Right lobe of liver (tissue), 6 donors: ENCODE data around the gene CD101. TPM values are rescaled to one million over a fixed set of nuclear protein-coding genes. Genes with fewer than 3 reads are reported as not detected.

Source experiments
- ATAC-seq, 4 donors: fragments of 200-7000 bp; cut with Tn5 transposase; one replicate each; pipeline ENCODE4 v1.9.1; 2020; ENCODE audit warnings: mild to moderate bottlenecking in 4 of 4, moderate library complexity in 4 of 4
- DNase-seq, 3 donors: peaks; one replicate each; pipeline ENCODE4 v3.0.0-alpha.2; 2020
- H3K27ac ChIP-seq, 3 donors: fragments of 200-600 bp; one replicate each; pipeline ENCODE4 v1.8.0; 2022
- H3K27me3 ChIP-seq, 2 donors: fragments of 200-600 bp; one replicate each; pipeline ENCODE4 v1.8.0; 2022
- H3K36me3 ChIP-seq, 4 donors: fragments of 200-600 bp; sonication (generic) in 1 of 4; one replicate each; pipeline versions ENCODE4 v1.5.1 to v1.8.0; 2017 to 2022; ENCODE audit warnings: control low read depth in 1 of 4
- H3K4me1 ChIP-seq, 4 donors: fragments of 200-600 bp; sonication (generic) in 1 of 4; one replicate each; pipeline versions ENCODE4 v1.5.1 to v1.8.0; 2017 to 2022; ENCODE audit warnings: control low read depth in 1 of 4
- H3K4me3 ChIP-seq, 3 donors: fragments of 200-600 bp; one replicate each; pipeline ENCODE4 v1.8.0; 2022
- H3K9me3 ChIP-seq, 4 donors: fragments of 200-600 bp; sonication (generic) in 1 of 4; one replicate each; pipeline versions ENCODE4 v1.5.1 to v1.8.0; 2017 to 2022; ENCODE audit warnings: control low read depth in 1 of 4
- POLR2A ChIP-seq: fragments of 450-650 bp; IDR thresholded peaks from one replicate; pipeline ENCODE4 v1.6.1; 2017; ENCODE audit warnings: antibody characterized with exemption, mild to moderate bottlenecking
- WGBS: methylation state at CpG from one replicate; pipeline ENCODE4 v1.1.6; 2018; ENCODE audit warnings: low coverage, low lambda C conversion rate; ENCODE audit not compliant: insufficient coverage; ENCODE audit errors: missing lambda C conversion rate; 5-methylcytosine and 5-hydroxymethylcytosine counted together
- intact Hi-C, 2 donors: fragments of 100-400 bp; cut with DNase I; formaldehyde crosslinking; loops; one replicate each; pipeline versions ENCODE4 v1.11.2 to v1.14.1; 2022
- total RNA-seq, 6 experiments: library from RNA; depleted of rRNA in 2 of 6; stranded (reverse); fragments of >200 nt in 2 of 6; fragmentation: NEBNext Ultra II Directional in 3 of 6; extraction: Animal tissue kit (Norgen Biotek cat#: 25700) in 3 of 6; gene quantifications; one replicate each; pipeline versions ENCODE4 v1.1.0 to v1.2.4, GENCODE V29; 2016 to 2023
- TF ChIP-seq, protein P1 (sequence below), 4 donors: fragments of 200-600 bp in 3 of 4; fragments of 450-650 bp in 1 of 4; IDR thresholded peaks; one replicate each; pipeline versions ENCODE4 v1.5.1 to v1.8.0; 2016 to 2022; ENCODE audit warnings: antibody characterized with exemption in 4 of 4, mild to moderate bottlenecking in 2 of 4
- donor health status: DM: no; HTN: yes; CAD: no.
- donor health status: DM: no; HTN: no; CAD: no.
- donor health status: DM: no; HTN: no; CAD: no.
- donor health status: DM: no; HTN: yes; CAD: no.
- donor health status: DM: no; HTN: yes; CAD: no.

CD101 gene
- total RNA-seq, 6 experiments from 2014 or later, result 0.12 to 1.9 (median 0.49) TPM

DNA sequence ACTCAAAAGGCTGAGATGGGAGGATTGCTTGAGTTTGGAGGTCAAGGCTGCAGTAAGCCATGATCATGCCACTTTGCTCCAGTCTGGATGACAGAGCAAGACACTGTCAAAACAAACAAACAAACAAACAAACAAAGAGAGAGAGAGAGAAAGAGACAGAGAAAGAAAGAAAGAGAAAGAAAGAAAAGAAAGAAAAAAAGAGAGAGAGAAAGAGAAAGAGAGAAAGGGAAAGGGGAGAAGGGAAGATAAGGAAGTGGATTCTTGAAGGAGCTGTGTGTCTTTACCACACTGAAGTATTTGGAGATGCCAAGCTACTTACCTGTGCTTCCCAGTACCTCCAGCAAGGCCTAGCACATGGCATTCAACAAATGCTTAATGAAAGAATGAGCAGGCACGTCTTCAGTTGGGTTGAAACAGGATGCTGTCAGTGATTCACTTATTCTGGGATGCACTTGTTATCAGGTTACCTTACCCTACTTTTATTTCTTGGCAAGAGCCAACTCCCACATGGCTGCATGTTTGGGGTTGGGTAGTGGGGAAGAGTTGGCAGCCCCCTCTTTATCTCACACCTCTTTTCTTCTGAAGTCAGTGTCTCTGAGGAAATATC is 28.8 kb downstream of the CD101 start:
- Histone ChIP-seq H3K4me1 (no peaks in the 10 kb centered on the region), H3K9me3 (no peaks in the 10 kb centered on the region), H3K27me3 (no peaks in the 10 kb centered on the region), H3K4me3 (no peak overlapping the region), H3K36me3 (no peaks in the 10 kb centered on the region), H3K27ac (no peak overlapping the region)
- no peak for TF ChIP-seq POLR2A
- TF ChIP-seq, protein P1, sequence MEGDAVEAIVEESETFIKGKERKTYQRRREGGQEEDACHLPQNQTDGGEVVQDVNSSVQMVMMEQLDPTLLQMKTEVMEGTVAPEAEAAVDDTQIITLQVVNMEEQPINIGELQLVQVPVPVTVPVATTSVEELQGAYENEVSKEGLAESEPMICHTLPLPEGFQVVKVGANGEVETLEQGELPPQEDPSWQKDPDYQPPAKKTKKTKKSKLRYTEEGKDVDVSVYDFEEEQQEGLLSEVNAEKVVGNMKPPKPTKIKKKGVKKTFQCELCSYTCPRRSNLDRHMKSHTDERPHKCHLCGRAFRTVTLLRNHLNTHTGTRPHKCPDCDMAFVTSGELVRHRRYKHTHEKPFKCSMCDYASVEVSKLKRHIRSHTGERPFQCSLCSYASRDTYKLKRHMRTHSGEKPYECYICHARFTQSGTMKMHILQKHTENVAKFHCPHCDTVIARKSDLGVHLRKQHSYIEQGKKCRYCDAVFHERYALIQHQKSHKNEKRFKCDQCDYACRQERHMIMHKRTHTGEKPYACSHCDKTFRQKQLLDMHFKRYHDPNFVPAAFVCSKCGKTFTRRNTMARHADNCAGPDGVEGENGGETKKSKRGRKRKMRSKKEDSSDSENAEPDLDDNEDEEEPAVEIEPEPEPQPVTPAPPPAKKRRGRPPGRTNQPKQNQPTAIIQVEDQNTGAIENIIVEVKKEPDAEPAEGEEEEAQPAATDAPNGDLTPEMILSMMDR (IDR thresholded peaks at IDR 0.05), result no peak
- no peak for ATAC-seq
- DNase-seq, result no peak
- intact Hi-C loops, result no loop called here
- WGBS, result no CpG with 5 or more reads among the region's 1 CpG

DNA sequence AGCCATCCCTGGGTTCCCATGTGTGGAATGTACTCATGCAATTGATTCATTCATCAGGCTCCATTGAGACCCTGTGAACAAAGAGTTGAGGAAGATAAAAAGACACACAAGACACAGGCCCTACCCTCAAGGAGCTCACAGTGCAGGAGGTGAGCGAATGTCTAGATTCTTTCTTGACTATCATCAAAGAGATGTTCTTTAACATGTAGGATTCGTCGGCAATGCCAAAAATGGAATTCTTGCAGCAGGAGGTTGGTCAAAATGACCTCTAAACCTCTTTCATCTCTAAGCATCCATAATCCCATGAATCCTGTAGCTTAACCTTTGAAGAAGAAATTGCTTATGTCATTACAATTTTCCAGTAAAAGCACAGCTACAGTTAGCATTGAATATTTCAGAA is 30.7 kb downstream of the CD101 start:
- H3K36me3 ChIP-seq, result no peaks in the 10 kb centered on the region
- TF ChIP-seq POLR2A, result no peak
- TF ChIP-seq, protein P1 (IDR thresholded peaks at IDR 0.05), result no peak
- WGBS, result 91% methylated on average over 3 of the region's 3 CpGs
- H3K4me1 ChIP-seq, result no peaks in the 10 kb centered on the region
- no peaks in the 10 kb centered on the region for H3K27me3 ChIP-seq
- no peak overlapping the region for H3K27ac ChIP-seq
- H3K4me3 ChIP-seq, result no peak overlapping the region
- no peak for ATAC-seq
- intact Hi-C loops, result no loop called here
- H3K9me3 ChIP-seq, result no peaks in the 10 kb centered on the region
- DNase-seq, result no peak

DNA sequence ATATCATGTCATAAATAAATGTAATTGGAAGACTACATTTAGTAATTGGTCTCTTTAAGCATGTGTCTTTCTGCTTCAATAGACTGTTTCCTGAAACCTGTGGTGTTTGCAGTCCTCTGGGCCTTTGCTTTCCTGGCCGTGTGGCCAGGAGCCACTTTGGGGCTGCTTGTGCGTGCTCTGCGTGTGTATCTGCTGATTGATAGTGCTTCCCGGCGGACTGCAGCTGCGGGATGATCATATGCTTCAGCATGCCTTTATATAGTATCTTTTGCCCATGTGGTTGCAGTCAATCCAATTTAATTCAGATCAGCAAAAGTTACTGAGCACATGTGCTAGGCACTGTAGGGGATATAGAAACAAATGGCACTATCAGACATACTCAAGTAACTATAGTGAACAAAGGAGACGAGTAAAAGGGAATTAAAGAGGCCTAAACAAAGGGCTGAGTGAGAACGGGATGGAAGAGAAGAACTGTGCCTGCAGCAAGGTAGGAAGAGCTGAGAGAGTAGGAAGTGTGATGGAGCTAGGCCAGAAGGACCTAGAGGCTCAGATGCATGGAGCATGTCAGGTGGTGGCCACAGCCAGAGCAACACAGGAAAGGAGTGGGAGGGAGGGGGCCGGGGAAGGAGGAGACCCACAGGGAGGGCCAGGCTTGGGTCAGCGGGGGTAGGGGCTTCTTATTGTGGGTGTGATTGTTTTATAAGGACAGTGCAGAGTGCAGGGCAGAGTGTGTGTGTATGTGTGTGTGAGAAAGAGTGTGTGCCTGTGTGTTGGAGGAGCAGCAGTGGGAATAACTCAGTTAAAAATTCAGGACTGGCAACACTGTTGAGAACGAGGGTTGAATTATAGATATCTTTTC is 31.4 kb downstream of the CD101 start:
- no peaks in the 10 kb centered on the region for H3K9me3 ChIP-seq
- no peak for DNase-seq
- H3K27me3 ChIP-seq, result no peaks in the 10 kb centered on the region
- H3K4me1 ChIP-seq, result no peaks in the 10 kb centered on the region
- 86% methylated on average over 7 of the region's 11 CpGs for WGBS
- H3K27ac ChIP-seq, result no peak overlapping the region
- no peak overlapping the region for H3K4me3 ChIP-seq
- intact Hi-C loops, result no loop called here
- TF ChIP-seq POLR2A, result no peak
- TF ChIP-seq, protein P1 (IDR thresholded peaks at IDR 0.05), result no peak
- H3K36me3 ChIP-seq, result no peaks in the 10 kb centered on the region
- ATAC-seq, result no peak

DNA sequence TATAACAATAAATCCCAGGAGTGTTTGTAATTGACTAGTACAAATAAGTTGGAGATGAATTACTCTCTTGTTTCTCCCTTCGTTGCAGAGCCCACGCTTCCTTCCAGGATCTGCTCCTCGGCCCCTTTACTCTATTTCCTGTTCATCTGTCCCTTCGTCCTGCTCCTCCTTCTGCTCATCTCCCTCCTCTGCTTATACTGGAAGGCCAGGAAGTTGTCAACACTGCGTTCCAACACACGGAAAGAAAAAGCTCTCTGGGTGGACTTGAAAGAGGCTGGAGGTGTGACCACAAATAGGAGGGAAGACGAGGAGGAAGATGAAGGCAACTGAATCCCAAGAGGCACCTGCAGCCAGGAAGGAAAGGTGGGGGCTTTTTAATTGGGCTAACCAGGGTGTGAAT is 32.2 kb downstream of the CD101 start:
- Histone ChIP-seq H3K36me3 (no peaks in the 10 kb centered on the region), H3K4me1 (no peaks in the 10 kb centered on the region), H3K27me3 (no peaks in the 10 kb centered on the region), H3K4me3 (no peak overlapping the region), H3K9me3 (no peaks in the 10 kb centered on the region), H3K27ac (no peak overlapping the region)
- 56% methylated on average over 7 of the region's 7 CpGs for WGBS
- TF ChIP-seq, protein P1 (IDR thresholded peaks at IDR 0.05), result no peak
- no peak for TF ChIP-seq POLR2A
- ATAC-seq (no peak), DNase-seq (no peak)
- intact Hi-C loops, result no loop called here
